Panc1 (cell line): Measurements from ENCODE around the gene GPRC6A. TPM values are rescaled to one million over a fixed set of nuclear protein-coding genes. Genes with fewer than 3 reads are reported as not detected.

Source experiments
- ATAC-seq: fragments of 200-7000 bp; cut with Tn5 transposase; 2 replicates; pipeline ENCODE4 v1.9.1; 2020; ENCODE audit warnings: mild to moderate bottlenecking, moderate library complexity
- BruUV-seq: library from RNA; stranded (reverse); fragments of 400-500 nt; replicated peaks from 2 replicates; lab custom pipeline; 2021; lab: Mats Ljungman, UMichigan
- CTCF ChIA-PET: fragments of 300-600 bp; sonication (Branson Sonifier 250); formaldehyde crosslinking; loops from one replicate; lab custom pipeline; 2022; ENCODE audit warnings: antibody characterized with exemption; lab: Charles Lee
- POLR2A ChIA-PET: fragments of 300-600 bp; sonication (Branson Sonifier 250); formaldehyde crosslinking; loops from one replicate; lab custom pipeline; 2022; ENCODE audit warnings: antibody characterized with exemption; lab: Charles Lee
- DNase-seq: peaks from one replicate; pipeline ENCODE4 v3.0.0-alpha.2; 2010; ENCODE audit warnings: low read depth, low spot score
- H3K27ac ChIP-seq: 2 replicates; pipeline ENCODE4 v1.5.1; 2011; ENCODE audit warnings: mild to moderate bottlenecking, low read length, inconsistent platforms
- H3K27me3 ChIP-seq: fragments of 200-500 bp; sonication (Bioruptor generic); 2 replicates; pipeline ENCODE4 v1.6.0; 2014; ENCODE audit warnings: low read length, inconsistent platforms; ENCODE audit not compliant: control insufficient read depth, insufficient read depth
- H3K36me3 ChIP-seq: fragments of 200-500 bp; sonication (Bioruptor generic); 2 replicates; pipeline ENCODE4 v1.5.1; 2014; ENCODE audit warnings: inconsistent platforms, mild to moderate bottlenecking, low read length, moderate library complexity; ENCODE audit not compliant: control insufficient read depth, insufficient read depth
- H3K4me1 ChIP-seq: 2 replicates; pipeline ENCODE4 v1.5.1; 2011; ENCODE audit warnings: inconsistent platforms, mild to moderate bottlenecking, low read length, moderate library complexity; ENCODE audit not compliant: control insufficient read depth, insufficient read depth
- H3K4me3 ChIP-seq, 2 experiments: 2 replicates each; pipeline ENCODE4 v1.5.1; 2011 to 2012; ENCODE audit warnings: low read depth in 2 of 2, low read length in 2 of 2, mild to moderate bottlenecking in 2 of 2, inconsistent platforms in 1 of 2, moderate library complexity in 1 of 2
- H3K9me3 ChIP-seq: fragments of 200-500 bp; sonication (Bioruptor generic); 2 replicates; pipeline ENCODE4 v1.5.1; 2014; ENCODE audit warnings: low read depth, mild to moderate bottlenecking, inconsistent platforms, low read length, moderate library complexity; ENCODE audit not compliant: control insufficient read depth, insufficient read depth
- CTCF ChIP-seq: fragments of 450-650 bp; IDR thresholded peaks from 2 replicates; pipeline ENCODE4 v1.5.1; 2017; ENCODE audit warnings: mild to moderate bottlenecking
- POLR2AphosphoS5 ChIP-seq: IDR thresholded peaks from 2 replicates; pipeline ENCODE4 v1.6.1; 2012; ENCODE audit warnings: mild to moderate bottlenecking, low read depth, low read length, moderate library complexity
- REST ChIP-seq, 2 experiments: IDR thresholded peaks; 2 replicates each; pipeline ENCODE4 v1.6.1; 2011 to 2012; ENCODE audit warnings: low read depth in 2 of 2, control low read depth in 1 of 2, low read length in 1 of 2, mild to moderate bottlenecking in 1 of 2, moderate library complexity in 1 of 2; ENCODE audit not compliant: insufficient read depth in 1 of 2
- SIN3A ChIP-seq: IDR thresholded peaks from 2 replicates; pipeline ENCODE4 v1.6.1; 2012; ENCODE audit warnings: low read depth, mild to moderate bottlenecking, low read length, moderate library complexity, borderline replicate concordance; ENCODE audit not compliant: insufficient read depth
- TCF7L2 ChIP-seq: IDR thresholded peaks from 2 replicates; pipeline ENCODE4 v1.6.1; 2011; ENCODE audit warnings: mild to moderate bottlenecking, low read depth, low read length, inconsistent platforms
- in situ Hi-C: cut with HindIII; loops from 2 replicates; pipeline ENCODE4 v1.10.0; 2016; ENCODE audit warnings: low sequenced_read_pairs, low pct_unique_long_range_greater_than_20kb
- intact Hi-C: fragments of 100-400 bp; cut with micrococcal nuclease; formaldehyde crosslinking; loops from one replicate; pipeline ENCODE4 v1.10.0; 2022; ENCODE audit not compliant: unreplicated experiment
- total RNA-seq: library from RNA; stranded (reverse); gene quantifications from one replicate; pipeline ENCODE4 v1.2.1, GENCODE V29; 2021; ENCODE audit not compliant: unreplicated experiment

GPRC6A gene
- total RNA-seq, 1 experiment from 2014 or later, result not detected

GRCh38 chr6:116876635-116877611 lies 48.0 kb upstream of the GPRC6A start, which contains the start of gene RFX6:
RFX6 (plus strand) TSS chr6:116877242; CDS start chr6:116877276, 34 bp downstream.
- CTCF ChIA-PET, result no interaction called here
- DNase-seq (no peak), ATAC-seq (peak; percentile 76)
- no peaks in the 10 kb centered on the region for H3K36me3 ChIP-seq
- peaks cover 13% of the 10 kb centered on the region for H3K4me1 ChIP-seq
- H3K27me3 ChIP-seq, result peaks cover 60% of the 10 kb centered on the region
- in situ Hi-C loops, result no loop called here
- no TSS peak for BruUV-seq
- no peak for TF ChIP-seq TCF7L2
- no peak within 1 kb of the TSS for H3K27ac ChIP-seq
- POLR2A ChIA-PET, result no interaction called here
- H3K9me3 ChIP-seq, result no peaks in the 10 kb centered on the region
- intact Hi-C loops, result loop anchor here (5.0 kb wide), 1 partner anchor 440 kb away; no protein-coding TSS in a partner anchor
- H3K4me3 ChIP-seq, result peak within 1 kb of the TSS; percentile 22 to 49

- Histone ChIP-seq H3K27me3 (peaks cover 57% of the 10 kb centered on the region), H3K9me3 (no peaks in the 10 kb centered on the region), H3K4me1 (peaks cover 13% of the 10 kb centered on the region), H3K27ac (no peak overlapping the region), H3K4me3 (peak overlapping the region; percentile 22 to 49; a peak in 3 of 4 replicates), H3K36me3 (no peaks in the 10 kb centered on the region)
- ChIA-PET POLR2A (interaction anchor here (0.7 kb wide), 1 partner anchor 814 kb away, joined by 3 read pairs; no protein-coding TSS in a partner anchor), CTCF (no interaction called here)
- DNase-seq (no peak), ATAC-seq (peak; percentile 56)
- BruUV-seq, result no TSS peak
- in situ Hi-C loops, result no loop called here
- intact Hi-C loops, result loop anchor here (5.0 kb wide), 1 partner anchor 441 kb away; no protein-coding TSS in a partner anchor
- TF ChIP-seq TCF7L2, result no peak
- TF ChIP-seq SIN3A, result no peak
- TF ChIP-seq REST (IDR thresholded peaks at IDR 0.05; ENCODE audit: insufficient read depth in 1 of 2, low read depth in 2 of 2, low read length in 1 of 2), result no peak
- TF ChIP-seq CTCF, result no peak
- no peak for TF ChIP-seq POLR2AphosphoS5
Observed at GRCh38 chr6:116876107-116876506, 47.2 kb upstream of the GPRC6A start.
